ENCODE data around the gene PDE10A.

Gene PDE10A

DNA sequence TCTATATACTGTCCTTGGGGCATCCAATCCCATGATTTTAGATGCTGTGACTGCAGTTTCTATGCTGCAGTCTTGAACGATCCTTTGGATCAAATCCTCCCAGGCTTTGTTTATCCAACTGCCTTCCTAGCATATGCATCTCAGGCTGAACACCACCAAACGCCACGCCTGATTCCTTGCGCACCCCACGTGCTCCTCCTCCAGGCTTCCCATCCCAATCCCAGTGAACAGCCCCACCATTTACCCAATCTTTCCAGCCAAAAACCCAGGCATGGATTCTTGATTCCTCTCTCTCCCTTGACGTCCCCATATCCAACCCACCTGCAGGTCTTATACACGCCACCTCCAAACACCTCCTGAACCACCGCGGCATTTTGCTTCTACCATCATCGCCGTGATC is 7.8 kb downstream of the PDE10A start:
- no peak for DNase-seq (ENCODE audit: low read depth, low spot score)

DNA sequence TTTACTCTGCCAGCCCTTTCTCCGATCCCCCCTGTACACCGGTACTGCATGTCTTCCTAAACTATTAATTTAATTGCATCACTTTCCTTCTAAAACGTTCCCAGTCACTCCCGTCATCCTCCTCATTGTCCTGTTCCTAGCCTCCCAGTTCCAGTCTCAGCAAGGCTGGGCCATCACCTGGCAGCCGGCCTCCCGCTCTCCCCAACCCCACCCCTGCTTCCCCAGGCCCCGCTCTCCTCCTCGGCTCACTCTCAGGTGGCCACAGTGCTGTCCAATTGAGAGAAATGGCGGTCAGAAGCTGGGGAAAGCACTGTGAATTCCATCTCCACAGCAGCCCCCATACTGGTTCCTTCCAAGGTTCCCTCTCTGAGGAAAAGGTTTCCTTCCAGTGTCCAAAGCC is 8.9 kb downstream of the PDE10A start:
- DNase-seq (ENCODE audit: low read depth, low spot score), result no peak

DNA sequence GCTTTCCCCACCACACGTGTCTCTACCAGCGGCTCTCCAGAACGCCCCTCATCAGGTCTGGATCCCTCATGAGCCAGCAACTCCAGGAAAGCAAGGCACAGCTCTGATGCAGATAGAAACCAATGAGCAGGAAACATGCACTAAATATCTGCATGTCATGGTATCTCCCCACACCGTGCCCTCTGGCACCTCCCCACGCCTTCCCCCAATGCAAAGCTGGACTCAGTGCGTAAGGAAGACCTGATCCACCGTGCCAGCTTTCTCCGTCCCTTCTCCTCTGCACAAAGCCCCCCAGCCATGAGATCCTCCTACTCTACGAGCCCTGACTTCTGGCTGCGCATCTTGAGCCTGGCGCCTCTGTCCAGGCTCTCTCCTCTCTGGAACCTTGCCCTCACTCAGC is 9.4 kb downstream of the PDE10A start:
- DNase-seq (ENCODE audit: low read depth, low spot score), result no peak

DNA sequence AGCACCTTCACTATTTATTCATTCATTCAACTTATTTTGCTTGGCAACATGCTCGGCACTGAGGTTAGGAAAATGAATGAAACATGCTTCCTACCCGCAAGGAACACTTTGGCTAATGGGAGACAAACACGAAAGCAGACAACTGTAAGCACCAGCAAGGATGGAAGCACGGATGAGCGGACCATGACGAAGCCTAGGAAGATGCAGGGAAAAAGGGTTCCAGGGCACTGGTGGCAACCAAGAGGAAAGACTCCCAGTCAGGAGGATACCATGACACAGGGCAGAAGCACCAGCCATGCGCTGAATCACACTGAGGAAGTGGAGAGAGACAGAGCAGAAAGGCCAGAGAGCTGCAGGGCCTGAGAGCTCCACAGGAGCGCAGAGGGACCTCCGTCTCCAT is 9.8 kb downstream of the PDE10A start:
- no peak for DNase-seq (ENCODE audit: low read depth, low spot score)

DNA sequence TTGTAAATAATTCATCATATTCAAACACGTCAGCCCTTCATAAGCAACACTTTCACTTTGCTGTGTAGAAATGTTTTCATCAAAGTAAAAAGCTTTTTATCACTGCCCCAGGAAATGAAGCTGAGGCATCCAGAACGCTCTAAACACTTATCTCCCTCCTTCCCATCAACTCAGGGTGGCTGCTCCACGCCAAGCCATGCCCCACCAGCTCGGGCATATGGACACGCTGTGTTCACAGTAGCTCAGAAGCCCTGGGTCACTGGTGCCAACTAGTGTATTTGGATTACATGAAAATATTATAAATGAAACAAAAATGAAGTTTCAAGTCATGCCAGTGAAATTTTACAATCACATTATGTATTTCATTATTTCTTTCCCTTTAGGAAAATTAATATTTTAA is 10.3 kb downstream of the PDE10A start:
- no peak for DNase-seq (ENCODE audit: low read depth, low spot score)

DNA sequence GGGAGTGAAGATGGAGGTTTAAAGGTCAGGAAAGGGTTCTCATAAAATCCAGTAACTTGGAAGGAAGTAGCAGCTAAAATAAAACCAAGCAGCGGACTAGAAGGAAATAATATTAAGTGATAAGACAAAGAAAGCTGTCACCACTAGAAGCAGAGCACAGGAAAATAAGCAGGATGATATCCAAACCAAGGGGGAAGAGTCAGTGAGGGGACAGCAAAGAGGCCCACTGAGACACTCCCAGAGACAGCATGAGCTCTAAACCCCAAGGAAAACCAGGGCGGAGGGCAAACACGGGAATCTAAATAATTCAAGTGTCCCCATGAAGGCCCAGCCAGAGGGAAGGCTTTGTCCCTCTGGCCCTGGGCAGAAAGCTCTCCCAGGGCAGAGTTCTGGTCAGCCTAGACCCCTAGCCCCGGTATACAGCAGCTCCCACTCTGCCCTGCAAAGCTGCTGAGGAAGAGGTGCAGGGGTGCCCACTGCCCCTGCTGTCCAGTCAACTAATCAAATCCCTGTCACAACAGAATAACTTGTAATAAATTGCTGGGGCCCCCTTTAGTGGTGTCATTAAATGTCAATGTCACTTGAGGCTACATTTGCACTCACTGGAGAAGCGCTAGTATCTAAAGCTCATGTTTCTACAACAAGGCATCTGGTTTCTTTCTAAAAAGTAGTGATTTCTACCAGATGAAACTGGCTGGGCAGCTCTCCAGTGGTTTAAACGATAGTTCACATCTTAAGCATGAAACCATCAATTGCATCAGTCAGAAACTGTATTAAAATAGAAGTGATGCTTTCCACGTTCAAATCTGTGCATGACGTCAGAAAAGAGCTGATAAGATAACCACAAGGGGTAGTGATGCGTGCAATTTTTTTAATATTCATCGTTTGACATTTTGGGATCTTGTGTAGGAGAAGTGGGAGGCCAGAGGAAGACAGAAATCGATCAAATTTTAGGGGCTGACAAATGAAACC is 13.6 kb downstream of the PDE10A start:
- DNase-seq (ENCODE audit: low read depth, low spot score), result no peak

DNA sequence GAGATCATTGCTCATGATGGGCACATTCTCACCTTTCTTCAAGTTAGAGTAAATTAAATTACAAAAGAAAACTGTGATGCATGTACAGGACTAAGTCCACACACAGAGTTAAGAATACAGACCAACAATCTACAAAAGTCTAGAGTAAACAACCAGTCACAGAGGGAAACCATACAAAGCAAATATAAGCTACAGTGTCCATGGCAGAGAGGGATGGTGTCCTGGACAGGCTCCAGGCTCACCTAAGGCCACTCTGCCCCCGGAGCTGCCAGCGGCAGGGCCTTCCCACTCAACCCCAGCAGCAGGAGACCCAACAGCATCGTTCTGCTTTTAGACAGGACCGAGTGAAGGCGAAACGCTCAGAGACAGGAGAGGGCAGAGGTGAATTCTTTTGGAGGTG is 16.0 kb downstream of the PDE10A start:
- no peak for DNase-seq (ENCODE audit: low read depth, low spot score)

DNA sequence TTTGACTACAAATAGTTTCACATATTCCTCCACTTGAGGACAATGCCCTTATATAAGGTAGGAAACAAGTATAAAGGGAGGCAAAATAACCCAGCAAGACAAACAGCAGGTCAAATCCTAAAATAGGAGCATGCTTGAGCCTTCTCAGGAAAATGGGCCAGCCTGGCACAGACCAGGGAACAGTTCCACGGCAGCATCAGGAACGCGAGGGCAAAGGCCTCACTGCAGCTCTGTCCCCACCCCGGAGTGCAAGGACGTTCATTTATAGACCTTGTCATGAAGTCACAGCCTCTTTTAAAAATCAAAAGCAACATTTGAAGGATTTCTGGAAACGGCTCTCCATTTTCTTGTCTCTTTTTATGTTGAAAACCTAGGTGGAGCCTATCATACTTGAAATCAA is 17.1 kb downstream of the PDE10A start:
- DNase-seq (ENCODE audit: low read depth, low spot score), result no peak

DNA sequence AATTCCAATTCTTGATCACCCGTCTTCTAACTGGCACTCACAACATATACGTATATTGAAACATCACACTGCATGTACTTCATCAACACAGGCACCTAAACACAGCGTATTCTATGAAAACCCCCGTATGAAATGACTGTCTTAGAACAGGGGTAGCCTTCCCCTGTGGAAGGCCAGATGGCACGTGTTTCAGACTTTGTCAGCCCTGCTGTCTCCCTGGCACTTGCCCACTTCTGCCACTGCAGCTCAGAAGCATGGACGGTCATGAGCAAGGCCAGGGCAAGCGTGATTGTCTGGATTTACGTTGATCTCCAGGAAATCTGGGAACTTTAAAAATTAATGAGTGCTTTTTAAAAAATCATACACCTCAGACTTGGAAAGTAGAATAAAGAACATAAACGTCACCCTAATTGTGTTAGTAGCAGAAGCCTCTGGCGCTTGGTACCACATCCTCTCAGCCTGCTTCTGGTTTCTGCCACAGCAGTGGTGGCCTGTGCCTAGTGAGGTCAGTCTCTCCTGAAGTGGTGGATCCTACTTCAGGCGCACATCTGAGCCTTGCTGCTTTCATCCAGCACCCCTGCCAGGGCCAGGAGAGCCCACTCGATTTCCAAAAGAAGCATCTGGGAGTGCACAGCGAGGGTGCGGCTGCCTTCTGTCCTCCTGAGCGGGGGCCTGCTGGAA is 18.3 kb downstream of the PDE10A start:
- no peak for DNase-seq (ENCODE audit: low read depth, low spot score)

DNA sequence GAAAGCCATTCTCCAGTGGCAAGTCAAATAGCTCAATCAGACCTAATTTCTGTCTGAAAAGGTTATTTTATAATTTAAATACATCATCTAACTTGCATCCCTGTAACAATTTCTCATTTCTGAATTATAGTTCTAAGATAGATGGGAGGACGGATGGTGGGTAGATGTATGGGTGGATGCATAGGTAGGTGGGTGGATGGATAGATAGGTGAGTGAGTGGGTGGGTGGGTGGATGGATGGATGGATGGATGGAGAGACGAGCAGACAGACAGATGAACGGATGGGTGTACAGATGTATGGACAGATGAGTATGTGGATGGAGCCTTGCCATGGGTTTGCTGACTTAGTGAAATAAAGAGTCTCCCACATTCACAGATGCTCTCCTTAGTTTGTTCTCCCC is 20.0 kb downstream of the PDE10A start:
- no peak for DNase-seq (ENCODE audit: low read depth, low spot score)

DNA sequence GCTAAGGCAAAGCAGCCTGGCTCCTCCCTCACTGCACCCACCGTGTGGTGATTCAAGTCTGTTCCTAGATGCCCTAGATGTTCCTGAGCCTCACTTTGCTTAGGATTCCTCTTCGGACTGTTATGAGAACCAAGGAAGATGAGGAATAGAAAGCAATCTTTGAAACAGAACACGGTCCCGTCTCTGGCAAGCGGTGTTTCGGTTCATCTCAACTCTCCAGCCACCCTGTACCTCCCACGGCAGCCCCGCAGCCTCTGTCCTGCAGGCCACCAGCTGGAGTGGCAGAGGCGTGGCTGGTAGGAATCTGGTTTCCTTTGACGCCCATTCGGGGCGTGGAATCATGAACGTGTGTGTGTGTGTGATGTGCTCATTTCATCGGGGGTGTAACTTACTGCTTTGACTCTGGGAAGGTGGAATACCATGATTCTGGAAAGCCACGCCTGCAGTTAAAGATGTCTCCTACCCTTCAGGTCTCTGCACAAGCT is 21.3 kb downstream of the PDE10A start:
- no peak for DNase-seq (ENCODE audit: low read depth, low spot score)

DNA sequence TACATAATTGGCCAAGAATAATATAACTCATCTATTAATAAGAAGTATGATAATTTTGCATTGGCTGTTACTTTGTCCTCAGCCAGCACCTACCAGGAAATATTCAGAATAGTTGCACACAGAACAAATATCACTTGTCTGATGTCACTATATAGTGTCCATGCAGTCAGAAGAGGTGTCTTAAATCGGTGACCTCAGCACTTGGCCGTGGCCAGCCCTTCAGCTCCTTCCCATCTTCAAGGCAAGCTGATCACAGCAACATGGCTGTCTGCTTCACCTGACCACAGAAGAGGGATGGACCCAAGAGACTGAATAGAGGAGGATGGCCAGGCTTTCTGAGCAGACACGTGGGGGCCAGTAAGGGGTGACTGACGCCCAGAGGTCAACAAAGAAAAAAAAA is 22.2 kb downstream of the PDE10A start:
- no peak for DNase-seq (ENCODE audit: low read depth, low spot score)

DNA sequence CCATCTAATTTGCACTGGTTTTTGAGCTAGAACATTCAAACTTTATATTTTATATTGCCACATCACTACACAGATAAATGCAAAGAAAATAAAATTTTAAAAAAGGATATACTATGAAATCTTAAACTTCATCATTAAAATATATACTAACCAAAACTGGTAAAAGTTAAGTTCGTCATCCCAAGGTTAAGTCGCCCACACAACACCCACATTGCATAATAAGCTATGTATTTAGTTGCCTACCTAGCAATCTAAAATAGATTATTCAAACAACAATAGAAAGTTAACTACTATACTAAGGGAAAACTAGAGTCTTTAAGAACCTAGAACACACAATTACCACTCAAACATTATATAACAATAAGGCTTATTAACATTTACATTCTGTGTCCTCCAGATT is 24.5 kb downstream of the PDE10A start:
- no peak for DNase-seq (ENCODE audit: low read depth, low spot score)

DNA sequence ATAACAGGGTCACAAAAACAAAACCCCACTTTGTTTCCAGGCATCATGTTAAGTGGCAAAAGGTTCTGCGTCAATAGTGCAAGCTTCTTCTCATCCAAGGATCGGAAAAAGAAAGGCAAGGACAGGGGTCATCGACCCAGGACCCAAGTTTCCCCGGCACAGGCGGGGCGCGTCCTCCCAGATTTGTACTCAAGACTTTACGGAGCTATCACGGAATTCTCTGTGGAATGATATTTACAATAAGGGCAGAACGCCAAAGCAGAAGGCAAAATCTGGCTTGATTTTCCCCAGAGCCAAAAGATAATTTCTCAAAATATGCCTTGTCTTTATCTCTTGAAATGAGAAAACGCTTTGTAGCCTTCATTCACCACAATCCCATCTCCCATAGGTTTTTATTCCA is 25.5 kb downstream of the PDE10A start:
- DNase-seq (ENCODE audit: low read depth, low spot score), result no peak

DNA sequence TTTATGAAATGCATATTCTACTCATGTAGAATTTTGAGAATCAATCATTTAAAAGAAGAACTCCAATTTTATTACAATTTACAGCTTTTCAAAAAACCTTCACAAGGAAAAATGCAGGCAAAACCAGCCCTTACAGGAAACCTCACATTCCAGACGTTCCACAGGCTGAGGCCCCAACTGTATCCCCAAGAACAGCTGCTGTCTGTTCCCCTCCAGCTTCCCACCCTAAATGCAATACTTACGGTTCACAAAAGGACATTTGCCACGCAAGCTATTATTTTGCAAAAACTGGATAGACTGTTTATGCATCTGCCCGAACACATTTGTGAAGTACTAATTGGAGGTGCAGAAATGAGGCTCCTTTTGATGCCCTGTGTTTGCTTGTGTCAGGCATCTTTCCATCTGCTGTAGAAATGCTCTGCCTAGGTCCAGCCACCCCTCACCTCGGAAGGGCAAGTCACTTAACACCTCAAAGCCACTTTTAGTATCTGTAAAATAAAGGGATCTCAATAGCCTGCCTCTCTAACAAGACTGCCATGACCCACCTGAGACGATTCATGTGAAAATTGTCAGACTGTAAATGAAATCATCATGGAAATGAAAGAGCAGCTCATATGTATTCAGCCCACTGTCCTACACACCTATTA is 26.5 kb downstream of the PDE10A start:
- DNase-seq (ENCODE audit: low read depth, low spot score), result no peak

DNA sequence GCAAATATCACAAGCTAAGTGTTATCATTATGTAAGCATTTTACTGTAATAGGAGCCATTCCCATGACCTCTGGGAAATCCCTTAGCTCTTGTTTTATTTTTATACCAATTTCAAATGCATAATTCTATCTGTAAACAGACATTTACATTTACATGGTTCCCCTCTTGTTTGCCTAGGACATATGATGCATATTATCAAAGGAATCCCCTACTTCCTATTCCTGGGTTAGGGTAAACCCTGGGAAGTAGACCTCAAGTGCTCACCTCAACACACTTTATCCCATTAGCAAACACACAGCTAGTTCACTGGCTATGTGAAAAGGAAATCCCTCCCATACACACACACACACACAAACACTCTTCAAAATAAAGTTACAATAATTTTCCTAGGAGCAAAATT is 27.1 kb downstream of the PDE10A start:
- no peak for DNase-seq (ENCODE audit: low read depth, low spot score)

DNA sequence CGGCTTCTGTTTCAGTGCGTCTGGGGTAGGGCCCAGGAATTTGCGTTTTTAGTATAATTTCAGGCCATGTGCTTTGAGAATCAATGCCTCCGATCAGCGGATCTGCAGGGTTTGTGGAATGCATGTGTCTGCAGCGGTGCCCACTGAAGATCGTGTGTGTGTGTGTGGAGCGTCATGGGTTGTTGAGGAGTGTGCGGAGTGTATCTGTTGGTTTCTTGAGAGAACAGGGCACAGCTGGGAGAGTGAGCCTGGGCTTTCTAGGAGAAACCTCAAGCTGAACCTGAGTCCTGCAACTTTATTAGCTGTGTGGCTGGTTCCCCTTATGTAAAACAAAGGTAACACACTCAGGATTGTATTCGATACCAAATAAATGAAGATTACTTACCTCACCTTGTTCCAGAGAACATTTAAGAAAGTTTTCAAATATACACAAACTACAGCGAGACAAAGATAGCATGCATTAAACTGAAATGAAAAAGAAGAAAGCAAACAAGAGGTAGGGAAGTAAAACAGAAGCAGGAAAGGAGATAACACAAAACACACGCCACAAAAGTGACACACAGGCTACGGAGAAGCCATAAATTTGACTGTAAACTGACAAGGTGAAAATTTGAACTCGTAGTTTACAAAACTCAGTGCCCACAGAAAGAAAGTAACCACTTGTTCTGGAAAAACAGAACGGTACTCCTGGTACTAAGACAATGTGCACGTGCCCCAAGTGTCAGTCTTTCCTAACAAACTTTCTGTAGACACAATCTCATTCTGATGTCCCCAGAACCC is 28.8 kb downstream of the PDE10A start:
- DNase-seq (ENCODE audit: low read depth, low spot score), result no peak

DNA sequence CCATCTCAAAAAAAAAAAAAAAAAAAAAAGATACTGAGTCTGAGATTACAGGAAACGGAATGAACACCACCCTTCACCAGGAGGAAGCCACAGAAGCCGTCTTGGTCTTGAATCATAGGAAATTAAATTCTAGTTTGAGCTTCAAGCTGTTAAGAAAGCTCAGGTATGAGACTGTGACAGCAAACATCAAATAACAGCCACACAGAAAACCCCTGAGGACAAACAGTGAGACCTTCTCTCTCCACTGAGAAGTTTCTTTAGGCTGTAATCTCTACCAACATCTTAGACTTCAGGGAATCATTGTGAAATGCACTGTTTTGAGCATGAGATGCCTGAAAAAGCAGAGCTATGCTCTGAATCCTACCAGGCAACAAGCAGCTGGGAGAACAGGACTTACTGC is 30.8 kb downstream of the PDE10A start:
- DNase-seq (ENCODE audit: low read depth, low spot score), result peak; percentile 51

DNA sequence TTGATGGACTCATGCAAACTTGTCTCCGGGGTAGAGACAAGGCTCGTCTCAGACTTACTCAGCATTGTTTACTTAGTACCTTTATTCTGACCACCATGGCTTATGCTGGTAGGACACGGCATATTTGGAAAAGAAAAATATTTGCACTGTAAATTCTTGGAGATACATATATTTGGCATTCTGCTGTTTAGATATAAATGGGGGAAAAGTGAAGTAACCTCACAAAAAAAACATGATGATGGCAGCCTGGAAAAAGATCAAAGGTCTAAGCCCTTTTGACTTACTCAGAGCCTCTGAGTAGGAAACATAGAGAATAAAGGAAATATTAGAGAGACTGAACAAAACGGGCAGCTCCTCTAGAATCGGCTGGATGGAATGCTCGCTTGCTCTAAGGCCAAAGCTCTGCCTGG is 32.5 kb downstream of the PDE10A start:
- no peak for DNase-seq (ENCODE audit: low read depth, low spot score)

DNA sequence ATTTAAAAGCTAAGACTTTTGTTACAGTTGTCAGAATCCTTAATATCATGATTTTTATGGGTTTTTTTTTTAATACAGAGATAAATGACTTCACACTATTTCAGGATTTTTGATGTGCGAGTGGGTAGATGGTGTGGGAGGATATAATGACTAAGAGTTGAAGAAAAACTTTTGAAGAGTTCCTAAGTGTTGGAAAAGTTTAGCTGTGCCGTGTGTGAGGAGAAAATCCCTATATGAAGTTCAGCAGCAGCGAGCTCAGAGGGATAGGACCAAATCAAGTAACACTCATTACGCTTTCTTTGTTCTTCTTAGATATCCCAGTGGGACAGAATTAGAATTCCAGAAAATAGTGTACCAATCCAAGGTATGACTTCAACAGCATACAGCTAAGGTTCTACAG is 34.1 kb downstream of the PDE10A start:
- no peak for DNase-seq (ENCODE audit: low read depth, low spot score)

DNA sequence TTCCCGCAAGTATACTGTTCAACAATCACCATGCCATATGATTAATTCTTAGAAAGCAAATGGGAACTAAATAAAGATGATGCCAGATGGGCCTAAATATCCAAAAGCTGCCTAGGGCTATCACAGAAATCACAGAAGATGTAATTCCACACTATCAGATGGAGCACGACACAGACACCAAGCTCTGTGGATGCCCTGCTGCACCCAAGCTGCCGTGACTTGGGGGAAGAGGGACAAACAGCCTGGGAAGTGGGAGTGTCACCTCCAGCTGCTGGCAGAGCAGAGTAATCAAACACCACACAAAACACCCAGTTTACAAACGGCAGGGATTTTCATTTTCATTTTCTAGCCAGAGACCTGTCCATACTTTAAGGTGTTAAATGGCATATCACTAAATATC is 35.7 kb downstream of the PDE10A start:
- DNase-seq (ENCODE audit: low read depth, low spot score), result no peak

DNA sequence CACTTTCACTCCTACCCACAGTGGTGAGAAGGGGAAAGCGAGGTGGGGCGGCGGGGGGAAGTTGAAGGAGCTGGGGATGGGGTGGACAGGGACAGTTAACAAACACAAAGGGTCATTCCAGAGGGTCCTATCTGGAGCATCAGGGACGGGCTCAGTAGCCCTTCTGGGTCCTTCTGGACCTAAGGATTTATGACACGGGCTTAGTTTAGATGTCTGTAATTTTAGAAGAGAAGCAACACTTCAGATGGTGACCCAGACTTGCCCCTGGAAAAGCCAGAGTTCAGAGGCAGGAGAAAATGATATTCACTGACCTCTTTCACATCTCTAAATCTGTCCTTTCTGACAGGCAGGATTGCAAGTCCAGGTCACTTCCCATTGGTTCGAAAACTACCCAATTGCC is 36.3 kb downstream of the PDE10A start:
- DNase-seq (ENCODE audit: low read depth, low spot score), result no peak

Measured in ELF-1 (cell line).